H1 (cell line): Measurements from ENCODE around the gene CCDC182.

Experiments
- POLR2A ChIP-seq, 2 experiments: IDR thresholded peaks; 1 replicate in 1 of 2; 2 replicates in 1 of 2; pipeline ENCODE4 v1.6.1; 2011; ENCODE audit warnings: low read depth in 2 of 2, low read length in 2 of 2, mild to moderate bottlenecking in 2 of 2; ENCODE audit errors: control extremely low read depth in 1 of 2
- POLR2AphosphoS5 ChIP-seq: IDR thresholded peaks from 2 replicates; pipeline ENCODE4 v1.6.1; 2011; ENCODE audit warnings: low read depth, low read length
- TF ChIP-seq, protein P1 (sequence below), 3 experiments: IDR thresholded peaks; 1 replicate in 2 of 3; 2 replicates in 1 of 3; pipeline versions ENCODE4 v1.5.1 to v1.6.1; 2011; ENCODE audit warnings: low read length in 3 of 3, mild to moderate bottlenecking in 3 of 3, inconsistent platforms in 2 of 3, low read depth in 1 of 3, moderate library complexity in 1 of 3; ENCODE audit not compliant: insufficient read depth in 1 of 3; ENCODE audit errors: control extremely low read depth in 1 of 3
- TF ChIP-seq, protein P2 (sequence below): IDR thresholded peaks from 2 replicates; pipeline ENCODE4 v1.6.1; 2012; ENCODE audit warnings: inconsistent platforms

DNA sequence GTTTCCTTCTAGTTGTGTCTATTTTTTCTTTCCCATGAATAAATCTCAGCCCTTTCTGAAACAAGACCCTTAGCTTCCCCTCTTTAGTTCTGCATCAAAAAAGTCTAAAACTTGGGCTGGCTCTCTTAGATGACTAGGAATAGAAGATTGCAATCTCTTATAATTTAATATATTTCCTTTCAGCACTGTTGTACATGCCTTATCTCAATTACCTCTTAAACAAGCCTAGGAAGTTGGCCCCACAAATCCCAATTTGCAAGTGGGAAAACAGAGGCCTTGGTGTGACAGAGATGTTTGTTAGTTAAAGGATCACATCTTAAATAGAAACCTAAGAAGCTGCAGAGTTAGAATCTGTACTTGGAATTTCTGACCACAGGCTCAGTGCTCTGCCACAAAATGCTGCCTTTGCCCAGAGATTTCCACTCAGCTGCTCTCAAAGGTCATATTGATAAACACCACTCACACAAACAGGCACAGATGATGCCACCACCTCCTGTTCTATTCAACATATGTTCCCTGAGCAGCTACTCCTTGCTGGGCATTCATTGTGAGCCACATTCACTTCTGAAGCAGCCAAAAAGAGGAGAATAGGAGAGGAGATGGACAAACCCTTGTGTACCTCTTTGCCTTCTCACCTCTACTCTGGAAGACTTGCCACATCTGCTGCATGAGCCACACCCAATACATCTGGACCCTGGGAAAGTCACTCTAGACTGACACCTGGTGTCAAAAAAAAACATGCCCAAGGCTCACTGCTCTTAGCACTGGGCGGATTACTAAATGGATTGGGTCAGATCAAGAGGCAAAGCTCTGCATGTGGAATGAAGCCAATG is 5.5 kb downstream of the CCDC182 start:
- TF ChIP-seq, protein P1, sequence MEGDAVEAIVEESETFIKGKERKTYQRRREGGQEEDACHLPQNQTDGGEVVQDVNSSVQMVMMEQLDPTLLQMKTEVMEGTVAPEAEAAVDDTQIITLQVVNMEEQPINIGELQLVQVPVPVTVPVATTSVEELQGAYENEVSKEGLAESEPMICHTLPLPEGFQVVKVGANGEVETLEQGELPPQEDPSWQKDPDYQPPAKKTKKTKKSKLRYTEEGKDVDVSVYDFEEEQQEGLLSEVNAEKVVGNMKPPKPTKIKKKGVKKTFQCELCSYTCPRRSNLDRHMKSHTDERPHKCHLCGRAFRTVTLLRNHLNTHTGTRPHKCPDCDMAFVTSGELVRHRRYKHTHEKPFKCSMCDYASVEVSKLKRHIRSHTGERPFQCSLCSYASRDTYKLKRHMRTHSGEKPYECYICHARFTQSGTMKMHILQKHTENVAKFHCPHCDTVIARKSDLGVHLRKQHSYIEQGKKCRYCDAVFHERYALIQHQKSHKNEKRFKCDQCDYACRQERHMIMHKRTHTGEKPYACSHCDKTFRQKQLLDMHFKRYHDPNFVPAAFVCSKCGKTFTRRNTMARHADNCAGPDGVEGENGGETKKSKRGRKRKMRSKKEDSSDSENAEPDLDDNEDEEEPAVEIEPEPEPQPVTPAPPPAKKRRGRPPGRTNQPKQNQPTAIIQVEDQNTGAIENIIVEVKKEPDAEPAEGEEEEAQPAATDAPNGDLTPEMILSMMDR (IDR thresholded peaks at IDR 0.05; ENCODE audit: control extremely low read depth in 1 of 3, insufficient read depth in 1 of 3, low read depth in 1 of 3, low read length in 3 of 3) = peak; percentile 3 to 72 (median 54)
- TF ChIP-seq POLR2A (IDR thresholded peaks at IDR 0.05; ENCODE audit: control extremely low read depth in 1 of 2, low read depth in 2 of 2, low read length in 2 of 2) (no peak), POLR2AphosphoS5 (no peak)
- TF ChIP-seq, protein P2, sequence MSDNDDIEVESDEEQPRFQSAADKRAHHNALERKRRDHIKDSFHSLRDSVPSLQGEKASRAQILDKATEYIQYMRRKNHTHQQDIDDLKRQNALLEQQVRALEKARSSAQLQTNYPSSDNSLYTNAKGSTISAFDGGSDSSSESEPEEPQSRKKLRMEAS = no peak
